CD4-positive, alpha-beta T cell treated with Interleukin-1 beta for 1 hour (primary cell): ENCODE measurements around the gene CTNNA2.

ENCODE experiments used
- DNase-seq, 2 donors: peaks; one replicate each; pipeline ENCODE4 v3.0.0-alpha.2; 2020 to 2022

CTNNA2 gene

DNA sequence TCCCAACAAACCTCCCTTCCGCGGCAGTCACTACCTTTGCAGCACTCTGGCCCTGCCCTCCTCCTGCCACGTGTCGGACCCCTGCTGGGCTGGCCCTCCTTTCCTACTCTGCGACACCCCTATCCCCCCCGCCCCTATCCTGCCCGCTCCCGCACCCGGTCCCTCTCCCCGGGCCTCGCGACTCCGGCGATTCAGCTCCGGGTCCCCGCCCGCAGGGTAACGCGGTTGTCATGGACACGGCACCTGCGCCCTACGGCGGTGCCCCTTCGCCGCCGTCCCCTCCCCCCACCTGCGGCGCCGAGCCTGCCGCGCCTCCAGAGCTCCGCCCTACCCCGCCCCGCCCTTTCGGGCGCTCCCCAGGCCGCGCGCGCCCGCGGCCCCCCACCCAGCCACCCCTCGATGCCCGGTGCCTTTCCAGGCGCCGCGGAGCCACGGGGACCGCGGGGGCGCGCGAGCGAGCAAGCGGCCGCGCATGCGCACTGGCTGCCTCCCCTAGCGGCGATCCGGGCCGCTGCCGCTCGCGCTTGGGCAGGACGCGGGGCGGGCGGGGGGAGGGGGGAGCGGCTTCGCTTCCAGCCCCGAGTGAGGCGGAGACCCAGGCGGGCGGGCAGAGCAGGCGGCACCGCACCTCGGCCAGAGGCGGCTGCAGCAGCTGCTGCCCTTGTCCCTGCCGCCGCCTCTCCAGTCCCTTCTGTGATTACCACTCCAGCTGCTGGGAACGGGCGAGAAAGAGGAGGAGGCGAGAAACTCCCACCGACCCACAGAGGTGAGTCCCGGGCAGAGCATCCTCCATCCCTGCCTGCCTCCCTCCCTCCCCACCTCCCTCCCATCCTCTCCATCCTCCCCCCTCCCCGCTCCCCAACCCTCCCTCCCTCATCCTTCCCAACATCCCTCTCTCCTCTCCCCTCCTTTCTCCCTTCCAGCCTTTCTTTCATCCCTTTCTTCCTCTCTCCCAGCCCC is at the start of gene CTNNA2:
Gene CTNNA2, plus strand, starts transcription at position 610 of the 960 bp plus-strand sequence.
- DNase-seq = no peak

DNA sequence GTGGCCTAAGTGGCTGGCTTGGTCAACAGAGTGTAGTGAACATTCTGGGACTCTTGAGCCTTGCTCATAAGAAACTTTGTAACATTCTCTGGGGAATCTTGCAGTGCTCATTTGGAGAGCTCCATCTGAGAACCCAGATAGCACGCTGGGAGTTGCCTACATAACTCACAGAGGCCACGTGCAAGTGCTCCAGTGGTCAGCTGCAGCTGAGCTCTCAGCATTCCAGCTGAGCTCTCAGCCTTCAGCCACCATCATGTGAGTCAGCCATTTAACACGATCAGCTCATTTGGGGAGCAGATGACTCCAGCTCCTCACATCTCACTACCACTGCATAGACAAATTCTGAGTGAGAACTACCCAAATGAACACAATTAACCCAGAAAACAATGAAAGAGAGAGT is 25.5 kb upstream of the CTNNA2 start:
- DNase-seq = no peak

DNA sequence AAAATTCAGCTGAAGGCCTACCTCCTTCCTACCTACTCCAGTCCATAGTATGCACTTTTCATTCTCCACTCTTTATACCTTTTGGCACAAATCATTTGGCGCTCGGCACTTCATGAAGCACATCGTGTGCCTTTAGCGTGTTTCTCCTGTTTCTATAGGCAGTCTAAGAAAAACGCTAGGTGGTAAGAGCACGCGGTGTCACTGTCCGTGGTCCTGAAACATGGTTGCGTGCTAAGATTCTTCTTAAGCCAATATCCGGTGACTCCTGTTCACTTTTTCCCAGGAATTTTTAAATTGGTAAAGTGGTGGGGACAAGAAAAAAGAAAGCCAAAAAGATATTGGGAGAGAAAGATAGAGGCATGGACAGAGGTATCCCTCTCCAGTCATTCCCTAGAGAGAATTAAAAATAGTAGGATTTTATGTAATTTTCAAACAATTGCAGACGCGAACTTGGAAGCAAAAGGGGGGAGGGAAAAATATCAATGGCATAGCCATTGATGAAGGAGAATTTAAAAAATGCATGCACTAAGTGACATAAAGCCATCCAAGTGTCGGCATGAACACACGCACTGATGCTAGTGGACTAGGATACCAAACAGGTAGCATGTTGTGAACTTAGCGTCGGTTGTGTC is 1.4 kb upstream of the CTNNA2 start:
- DNase-seq = no peak

DNA sequence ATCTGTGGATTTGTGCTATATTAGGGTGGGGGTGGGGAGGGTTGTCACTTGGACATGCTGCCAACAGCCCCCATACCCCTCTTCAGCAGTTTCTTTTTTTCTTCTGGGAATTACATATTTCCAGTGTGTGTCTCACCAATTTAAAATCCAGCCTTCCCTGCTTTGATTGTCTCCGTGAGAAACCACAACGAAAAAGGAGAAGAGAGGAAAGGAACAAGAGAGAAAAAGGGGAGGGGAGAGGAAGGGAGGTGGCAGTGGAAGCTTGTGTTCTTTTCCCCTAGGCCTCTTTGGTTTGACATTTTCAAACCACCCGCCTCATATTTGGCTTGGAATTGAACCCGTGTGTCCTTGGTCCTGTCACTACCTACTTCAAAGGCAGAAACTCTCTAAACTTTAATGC is 860 bp downstream of the CTNNA2 start:
- no peak for DNase-seq

DNA sequence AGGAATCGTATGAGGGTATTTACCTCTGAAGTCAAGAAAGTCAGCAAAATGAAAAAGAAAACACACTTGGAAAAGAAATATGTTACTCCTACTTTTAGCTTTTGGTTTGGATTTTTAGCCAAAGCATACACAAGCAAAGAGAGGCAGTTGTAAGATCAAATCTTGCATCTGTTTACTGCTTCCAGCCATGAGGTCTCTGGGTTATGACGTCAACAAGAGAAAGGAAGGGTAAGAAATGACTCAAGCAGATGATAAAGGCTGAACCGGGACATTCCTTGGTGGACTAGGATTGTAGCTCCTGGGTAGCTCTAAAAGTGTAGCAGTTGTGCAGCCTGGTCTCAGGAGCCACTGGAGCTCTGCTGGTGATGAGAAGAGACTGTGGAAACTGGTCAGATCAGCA is 16.8 kb downstream of the CTNNA2 start:
- no peak for DNase-seq

DNA sequence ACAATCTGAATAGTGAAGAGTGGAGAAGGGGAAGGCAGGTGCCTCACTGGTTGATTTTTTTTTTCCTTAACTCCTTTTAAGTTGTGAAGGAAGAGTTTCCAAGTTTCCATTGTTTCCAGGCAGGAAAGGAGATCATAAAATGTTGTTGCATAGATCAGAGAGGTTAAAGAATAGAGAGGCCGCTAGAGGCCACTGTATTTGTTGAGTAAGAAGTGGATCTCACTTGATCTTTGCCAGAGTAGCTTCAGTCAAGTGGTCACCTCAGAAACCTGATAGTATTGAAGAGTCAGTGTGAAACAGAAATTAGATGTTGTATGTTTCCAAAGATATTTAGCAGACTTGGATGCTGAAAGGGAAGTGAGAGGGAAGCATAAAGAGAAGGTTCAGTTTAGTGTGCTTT is 17.6 kb downstream of the CTNNA2 start:
- no peak for DNase-seq

DNA sequence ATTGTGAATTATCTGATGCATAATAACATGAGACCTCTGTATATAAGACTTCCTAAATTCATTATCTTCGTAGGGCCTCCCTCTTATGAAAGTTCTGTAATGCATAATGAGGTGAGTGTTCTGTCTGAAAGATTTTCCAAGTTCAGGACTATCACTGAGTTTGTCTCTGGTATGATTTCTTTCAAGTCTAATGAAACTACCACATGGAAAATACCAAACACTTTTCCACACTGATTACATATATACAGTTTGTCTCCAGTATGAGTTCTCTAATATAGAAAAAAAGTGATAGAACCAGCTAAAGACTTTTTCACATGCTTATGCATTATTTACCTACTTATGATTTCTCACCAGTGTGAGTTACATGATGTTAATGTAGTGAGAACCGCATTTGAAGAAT is 34.7 kb downstream of the CTNNA2 start:
- DNase-seq = no peak

DNA sequence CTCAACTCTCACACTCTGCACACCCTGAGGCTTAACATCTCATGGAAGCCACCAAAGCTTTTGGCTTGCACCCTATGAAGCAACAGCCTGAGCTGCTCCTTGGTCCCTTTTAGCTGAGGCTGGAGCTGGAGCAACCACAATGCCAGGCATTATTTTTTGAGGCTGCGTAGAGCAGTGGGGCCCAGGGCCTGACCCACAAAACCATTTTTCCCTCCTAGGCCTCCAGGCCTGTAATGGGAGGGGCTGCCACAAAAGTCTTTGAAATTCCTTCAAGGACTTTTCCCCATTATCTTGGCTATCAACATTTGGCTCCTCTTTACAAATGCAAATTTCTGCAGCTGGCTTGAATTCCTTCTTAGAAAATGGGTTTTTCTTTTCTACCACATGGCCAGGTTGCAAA is 39.8 kb downstream of the CTNNA2 start:
- DNase-seq = no peak

DNA sequence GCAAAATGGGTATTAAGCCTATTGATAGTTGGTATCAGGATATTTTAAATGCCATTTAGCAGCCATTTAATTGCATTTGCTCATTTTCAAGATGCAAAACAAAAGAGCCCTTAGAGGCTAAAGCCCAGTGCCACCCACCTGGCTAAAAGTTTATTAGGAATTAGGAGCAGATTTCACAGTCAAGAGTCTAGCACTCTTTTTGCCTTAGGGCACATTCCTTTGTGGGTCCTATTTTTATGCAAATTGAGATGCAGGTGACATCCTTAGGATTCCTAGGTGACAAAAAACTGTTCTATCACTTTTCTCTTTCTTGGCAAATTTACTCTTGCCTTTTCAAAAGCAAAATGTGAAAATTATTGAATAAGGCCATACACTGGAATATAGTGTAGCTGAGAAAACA is 42.0 kb downstream of the CTNNA2 start:
- DNase-seq = no peak

DNA sequence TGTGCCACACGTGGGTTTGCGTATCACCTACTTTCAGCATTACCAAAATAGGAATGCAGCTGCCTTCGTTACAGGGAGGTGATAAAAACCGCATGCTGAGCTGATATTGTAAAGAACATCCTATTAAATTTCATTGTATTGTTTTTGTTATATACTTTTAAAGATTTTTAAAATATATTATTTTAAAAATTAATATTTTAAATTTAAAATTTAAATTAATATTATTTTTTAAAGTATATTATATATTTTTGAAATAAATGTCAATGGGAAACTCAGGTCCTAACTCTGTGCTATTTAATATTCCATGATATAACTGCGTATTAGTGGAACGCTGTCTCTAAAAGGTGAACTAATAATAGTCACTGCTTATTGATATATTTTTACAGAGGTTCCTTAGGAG is 51.2 kb downstream of the CTNNA2 start:
- no peak for DNase-seq

DNA sequence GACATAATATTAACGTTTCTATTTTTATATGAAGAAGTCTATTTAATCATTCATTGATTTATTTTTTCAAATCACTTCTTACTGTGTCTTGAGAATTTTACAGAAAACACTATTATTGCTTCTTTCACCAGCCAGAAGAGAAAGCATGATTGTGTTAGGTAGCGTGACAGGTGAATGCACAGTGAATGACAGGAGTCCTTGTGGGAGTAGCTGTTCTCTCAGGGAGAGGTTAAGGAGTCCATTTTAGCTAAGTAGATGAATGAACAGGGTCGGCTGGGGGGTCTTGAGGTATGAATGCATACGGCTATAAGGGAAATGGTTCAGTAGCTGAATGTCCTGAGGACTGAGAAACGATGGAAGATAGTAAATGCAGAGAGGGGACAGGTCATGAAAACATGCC is 56.2 kb downstream of the CTNNA2 start:
- no peak for DNase-seq

DNA sequence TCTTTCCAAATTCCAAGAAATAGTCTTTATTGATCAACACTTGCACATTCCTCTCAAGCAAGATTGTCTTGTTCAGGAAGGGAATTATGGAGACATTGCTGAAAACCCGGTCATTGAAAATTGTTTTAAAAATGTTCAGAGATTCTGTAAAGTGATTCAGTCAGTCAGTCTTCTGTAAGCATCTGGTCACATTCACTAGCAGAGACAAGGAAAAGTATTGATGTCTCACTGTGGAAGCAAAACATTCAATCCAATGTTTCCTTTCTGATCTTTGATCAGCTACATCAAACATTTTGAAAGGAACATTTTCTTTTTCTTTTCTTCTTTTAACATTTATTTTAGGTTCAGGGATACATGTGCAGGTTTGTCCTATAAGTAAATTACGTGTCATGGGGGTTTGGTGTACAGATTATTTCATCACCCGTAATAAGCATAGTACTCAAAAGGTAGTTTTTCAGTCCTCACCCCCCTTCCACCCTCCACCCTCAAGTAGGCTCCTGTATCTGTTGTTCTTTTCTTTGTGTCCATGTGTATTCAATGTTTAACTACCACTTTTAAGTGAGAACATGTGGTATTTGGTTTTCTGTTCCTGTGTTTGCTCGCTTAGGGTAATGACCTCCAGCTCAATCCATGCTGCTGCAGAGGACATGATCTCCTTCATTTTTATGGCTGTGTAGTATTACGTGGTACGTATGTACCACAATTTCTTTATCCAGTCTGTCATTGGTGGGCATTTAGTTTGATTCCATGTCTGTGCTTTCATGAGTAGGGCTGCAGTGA is 61.2 kb downstream of the CTNNA2 start:
- DNase-seq = no peak

DNA sequence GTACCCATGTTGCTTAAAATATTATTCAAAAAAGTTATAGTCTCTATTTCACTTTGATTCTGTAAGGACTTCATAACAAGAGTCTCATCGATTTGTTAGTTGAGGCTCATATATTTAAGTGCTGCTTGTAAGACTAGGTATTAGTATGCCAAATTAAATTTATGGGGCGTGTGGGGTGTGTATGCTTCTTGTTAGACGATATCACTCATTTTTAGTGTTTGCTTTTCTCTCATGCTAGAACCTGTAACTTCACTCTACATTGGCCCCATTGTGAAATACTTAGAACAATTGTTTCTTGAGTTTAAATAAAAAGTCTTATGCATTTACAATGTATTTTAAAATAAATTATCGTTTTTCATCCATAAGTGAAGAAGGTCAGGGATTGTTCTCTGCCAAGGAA is 63.6 kb downstream of the CTNNA2 start:
- DNase-seq = no peak

DNA sequence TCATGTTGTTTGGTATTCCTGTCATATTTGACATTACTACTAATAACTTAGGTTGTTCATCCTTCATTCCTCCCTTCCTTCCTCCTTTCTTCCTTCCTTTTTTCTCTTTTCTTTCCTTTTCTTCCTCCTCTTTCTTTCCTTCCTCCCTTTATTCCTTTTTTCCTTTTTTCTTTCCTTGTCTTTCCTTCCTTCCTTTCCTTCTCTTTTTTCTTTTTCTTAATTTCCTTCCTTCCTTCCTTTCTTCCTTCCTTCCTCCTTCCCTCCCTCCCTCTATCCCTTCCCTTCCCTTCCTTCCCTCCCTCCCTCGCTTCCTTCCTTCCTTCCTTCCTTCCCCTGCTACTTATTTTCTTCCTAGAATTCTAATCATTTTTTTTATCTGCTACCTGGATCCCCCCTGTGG is 66.1 kb downstream of the CTNNA2 start:
- DNase-seq = no peak

DNA sequence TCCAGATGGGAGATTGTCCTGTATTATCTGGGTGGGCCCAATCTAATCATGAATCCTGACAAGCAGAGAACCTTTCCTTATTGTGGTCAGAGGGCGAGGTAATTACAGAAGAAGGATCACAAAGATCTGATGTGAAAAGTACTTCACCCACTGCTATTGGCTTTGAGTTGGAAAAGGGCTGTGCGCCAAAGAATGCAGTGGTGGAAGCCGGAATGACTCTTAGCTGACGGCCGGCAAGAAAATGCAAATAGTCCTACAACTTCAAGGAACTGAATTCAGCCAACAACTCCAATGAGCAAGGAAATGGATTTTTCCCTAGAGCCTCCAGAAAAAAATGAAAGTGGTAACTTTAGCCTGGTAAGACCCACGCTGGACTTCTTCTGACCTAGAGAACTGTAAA is 67.3 kb downstream of the CTNNA2 start:
- no peak for DNase-seq

DNA sequence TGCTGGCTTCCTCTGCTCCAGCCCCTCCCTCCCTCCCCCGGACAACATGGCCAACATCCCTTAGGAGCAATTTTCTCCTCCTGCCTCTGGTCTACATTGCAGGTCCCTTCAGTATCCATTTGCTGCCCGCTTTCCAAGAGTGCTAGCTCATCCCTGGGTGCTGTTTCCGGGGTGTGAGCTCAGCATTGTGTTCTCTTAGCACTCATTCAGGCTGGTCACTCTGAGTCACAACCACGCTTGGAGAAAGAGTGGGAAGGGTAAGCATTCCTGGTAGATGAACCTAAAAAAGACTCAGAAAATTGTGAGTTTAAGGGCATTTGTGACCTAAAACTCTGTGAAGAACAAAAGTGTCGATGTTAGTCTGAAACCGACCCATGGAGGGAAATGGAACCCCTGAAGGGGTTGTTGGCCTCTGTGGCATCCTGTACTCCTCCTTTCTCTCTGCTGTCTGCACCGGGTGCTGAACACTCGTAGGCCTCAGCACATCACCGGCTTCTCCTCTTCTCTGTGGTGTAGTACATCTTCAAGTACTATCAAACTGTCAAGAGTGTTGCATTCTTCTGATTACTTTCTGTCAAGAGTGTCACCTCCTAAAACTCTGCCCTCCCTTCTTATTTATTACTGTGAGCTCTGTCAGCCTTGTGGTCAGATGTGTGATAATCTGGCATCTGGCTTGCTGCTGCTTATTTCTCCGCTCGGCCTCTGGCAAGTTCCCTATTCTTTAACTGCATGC is 73.0 kb downstream of the CTNNA2 start:
- DNase-seq = no peak

DNA sequence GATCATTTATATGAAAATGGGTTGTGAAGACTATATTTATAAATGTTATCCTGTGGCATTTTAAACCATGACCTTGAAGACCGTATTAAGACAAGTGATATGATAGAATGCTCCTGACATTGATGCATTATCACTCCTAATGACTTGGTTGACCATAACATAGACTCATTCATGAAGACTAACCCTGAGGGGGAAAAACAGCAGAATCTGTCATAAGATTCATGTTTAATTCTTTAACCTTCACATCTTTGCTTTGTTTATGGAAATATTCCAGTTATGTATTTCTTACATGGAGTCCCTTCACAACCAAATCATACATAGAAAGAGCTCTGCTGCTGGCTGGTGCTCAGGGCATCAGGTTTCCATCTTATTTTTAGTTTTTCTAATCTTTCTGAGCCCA is 78.4 kb downstream of the CTNNA2 start:
- DNase-seq = no peak

DNA sequence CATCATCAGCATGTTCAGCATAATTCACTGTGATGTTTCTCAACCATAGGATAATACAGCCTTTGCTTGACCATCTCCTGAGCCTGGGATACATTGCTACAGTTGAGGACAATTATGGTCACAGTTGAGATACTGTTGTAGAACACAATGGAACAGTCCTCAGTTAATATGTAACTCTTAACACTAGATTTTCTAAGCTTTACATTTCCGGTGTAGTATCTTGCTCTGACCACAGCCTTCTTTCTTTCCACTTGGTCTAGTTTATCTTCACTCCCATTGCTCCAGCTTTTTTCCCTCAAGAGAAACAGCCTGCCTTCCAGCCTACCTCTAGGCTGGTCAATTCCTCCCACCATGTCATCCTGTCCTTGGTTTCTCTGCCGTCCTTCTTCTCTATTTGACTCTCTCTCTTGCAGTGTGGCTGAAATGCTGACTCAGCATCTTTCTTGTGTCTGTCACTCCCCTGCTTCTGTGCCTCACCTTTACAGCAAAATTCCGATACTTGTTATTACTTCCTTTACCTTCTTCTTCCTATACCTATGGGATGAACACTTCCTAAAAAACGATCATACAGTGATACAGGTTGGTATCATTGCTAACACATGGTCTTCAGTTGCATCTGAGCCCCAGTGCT is 80.5 kb downstream of the CTNNA2 start:
- no peak for DNase-seq

DNA sequence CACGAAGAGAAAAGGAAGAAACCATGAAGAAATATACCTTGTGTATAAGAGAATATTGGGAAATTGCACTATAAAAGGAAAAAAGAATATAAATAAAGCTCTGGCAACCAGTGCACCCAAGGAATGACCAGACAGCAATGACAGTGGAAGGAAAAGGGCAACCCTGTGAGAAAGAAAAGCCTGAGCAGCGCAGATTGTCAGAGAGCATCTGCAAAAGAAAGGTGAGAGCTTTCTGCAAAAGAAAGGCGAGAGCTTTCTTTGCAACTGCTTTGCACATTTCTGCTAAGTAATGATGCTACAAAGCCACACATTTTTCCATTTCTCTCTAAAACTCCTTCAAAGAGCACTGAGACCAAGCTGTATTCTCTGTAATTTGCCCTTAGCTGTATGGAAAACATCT is 83.6 kb downstream of the CTNNA2 start:
- no peak for DNase-seq

DNA sequence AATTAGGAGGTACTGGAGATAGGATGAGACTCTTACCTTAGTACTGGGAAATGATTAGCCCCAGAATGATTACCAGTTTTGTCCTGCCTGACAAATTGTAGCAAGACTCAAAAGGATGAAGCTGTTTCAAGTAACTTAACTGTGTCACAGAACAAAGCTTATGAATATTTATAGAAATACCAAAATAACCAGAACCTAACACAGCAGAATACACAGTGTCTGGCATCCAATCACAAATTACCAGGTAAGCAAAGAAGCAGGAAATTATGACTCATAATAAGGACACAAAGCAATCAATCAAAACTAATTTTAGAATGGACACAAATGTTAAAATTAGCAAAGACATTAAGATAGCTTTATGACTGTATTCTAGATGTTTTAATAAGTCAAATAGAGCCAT is 91.9 kb downstream of the CTNNA2 start:
- DNase-seq = no peak

DNA sequence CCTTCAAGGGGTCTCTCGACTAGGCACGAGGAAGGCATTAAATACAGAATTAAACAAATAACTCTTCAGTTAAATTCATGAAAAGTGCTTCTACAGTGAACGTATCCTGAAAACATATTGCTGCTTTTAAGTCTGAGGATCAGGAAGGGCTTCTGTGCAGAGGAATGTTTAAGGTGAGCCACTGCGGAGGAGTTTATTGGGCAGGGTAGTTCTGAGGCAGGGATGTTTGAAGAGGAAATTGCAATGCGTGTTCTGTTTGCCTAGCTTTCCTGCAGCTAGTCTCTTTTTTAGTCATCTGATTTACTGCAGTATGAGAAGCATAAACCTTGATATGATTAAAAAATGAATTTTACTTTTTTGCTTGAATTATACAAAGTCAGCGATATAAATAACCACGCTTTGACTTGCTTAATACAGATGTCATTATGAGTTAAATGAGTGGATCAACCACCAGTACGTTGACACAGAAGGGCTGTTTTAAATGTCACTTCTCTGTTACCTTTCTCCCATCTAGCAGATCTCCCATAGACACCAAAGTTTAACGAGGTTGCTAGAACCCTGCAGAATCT is 98.7 kb downstream of the CTNNA2 start:
- no peak for DNase-seq

DNA sequence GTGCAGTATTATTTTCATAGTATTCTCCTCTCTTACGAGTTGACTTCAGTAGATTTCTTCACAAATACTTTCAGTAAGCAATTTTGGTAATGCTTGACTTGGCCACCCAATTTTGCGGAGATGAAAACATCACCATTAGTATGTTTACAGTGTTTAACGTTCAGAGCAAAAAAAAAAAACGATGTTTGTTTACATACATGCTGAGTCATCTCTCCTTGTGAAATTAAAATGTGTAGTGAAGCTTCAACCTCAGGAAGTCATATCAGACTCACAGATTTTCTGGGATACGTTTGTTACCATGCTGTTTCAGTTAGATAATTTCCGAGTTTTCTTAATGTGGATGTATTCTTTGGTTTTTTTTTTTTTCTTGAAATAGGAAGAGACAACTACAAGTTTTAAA is 100.1 kb downstream of the CTNNA2 start:
- no peak for DNase-seq
